ENCODE data around the gene SPEM2. TPM values are rescaled to one million over a fixed set of nuclear protein-coding genes. Genes with fewer than 3 reads are reported as not detected.

Gene SPEM2
- total RNA-seq, 1 experiment from 2014 or later, result not detected

GRCh38 chr17:7408863-7409262, 16.6 kb upstream of the SPEM2 start:
- no peaks in the 10 kb centered on the region for H3K9me2 ChIP-seq (replicated peaks; ENCODE audit: low read length)
- no peaks in the 10 kb centered on the region for H3F3A ChIP-seq (ENCODE audit: low read length, unreplicated experiment)
- TF ChIP-seq EZH2 (IDR thresholded peaks at IDR 0.05; ENCODE audit: low read length, unreplicated experiment) (no peak), EZH2phosphoT487 (IDR thresholded peaks at IDR 0.05; ENCODE audit: borderline replicate concordance, low read length) (no peak)
- POLR2A ChIA-PET (ENCODE audit: unreplicated experiment), result no interaction called here
- CTCF ChIA-PET, result no interaction called here
- no peaks in the 10 kb centered on the region for H3K36me3 ChIP-seq (ENCODE audit: low read depth, low read length)
- H3K79me2 ChIP-seq (ENCODE audit: low read length), result no peaks in the 10 kb centered on the region
- H3K27ac ChIP-seq (ENCODE audit: low read length), result no peak overlapping the region
- no peak overlapping the region for H3K9ac ChIP-seq (ENCODE audit: low read length)
- H2AFZ ChIP-seq (ENCODE audit: low read length), result no peak overlapping the region
- no peaks in the 10 kb centered on the region for H3K27me3 ChIP-seq (ENCODE audit: low read length)
- H3K4me3 ChIP-seq (ENCODE audit: low read length), result no peak overlapping the region
- intact Hi-C loops (cut with micrococcal nuclease), result no loop called here
- no peak overlapping the region for H3K4me2 ChIP-seq (ENCODE audit: low read length)
- no peaks in the 10 kb centered on the region for H4K20me1 ChIP-seq (ENCODE audit: low read length)
- DNase-seq (no peak), ATAC-seq (no peak)
- no TSS peak for BruUV-seq (replicated peaks)
- H3K4me1 ChIP-seq (ENCODE audit: insufficient read depth, low read length), result peaks cover 4% of the 10 kb centered on the region; the same call in 1 of the 2 replicates
- no peaks in the 10 kb centered on the region for H3K9me3 ChIP-seq (ENCODE audit: low read length)

- Histone ChIP-seq H3K9me2 (replicated peaks; ENCODE audit: low read length) (no peaks in the 10 kb centered on the region), H3K36me3 (ENCODE audit: low read depth, low read length) (no peaks in the 10 kb centered on the region), H3K27me3 (ENCODE audit: low read length) (no peaks in the 10 kb centered on the region), H3K4me3 (ENCODE audit: low read length) (no peak overlapping the region), H3K27ac (ENCODE audit: low read length) (no peak overlapping the region), H2AFZ (ENCODE audit: low read length) (no peak overlapping the region), H3K4me2 (ENCODE audit: low read length) (no peak overlapping the region), H3K4me1 (ENCODE audit: insufficient read depth, low read length) (peaks cover 4% of the 10 kb centered on the region; the same call in 1 of the 2 replicates), H3K9ac (ENCODE audit: low read length) (no peak overlapping the region), H3K79me2 (ENCODE audit: low read length) (no peaks in the 10 kb centered on the region), H3F3A (ENCODE audit: low read length, unreplicated experiment) (no peaks in the 10 kb centered on the region), H3K9me3 (ENCODE audit: low read length) (no peaks in the 10 kb centered on the region), H4K20me1 (ENCODE audit: low read length) (no peaks in the 10 kb centered on the region)
- no peak for DNase-seq
- ChIA-PET CTCF (no interaction called here), POLR2A (ENCODE audit: unreplicated experiment) (no interaction called here)
- no peak for ATAC-seq
- intact Hi-C loops (cut with micrococcal nuclease), result no loop called here
- BruUV-seq (replicated peaks), result no TSS peak
- TF ChIP-seq CTCF (conservative IDR thresholded peaks at IDR 0.05; ENCODE audit: low read depth, low read length) (no peak), EZH2 (IDR thresholded peaks at IDR 0.05; ENCODE audit: low read length, unreplicated experiment) (no peak), EZH2phosphoT487 (IDR thresholded peaks at IDR 0.05; ENCODE audit: borderline replicate concordance, low read length) (no peak)
Observed at GRCh38 chr17:7409716-7410115, 15.7 kb upstream of the SPEM2 start.

GRCh38 chr17:7410634-7411426, 14.6 kb upstream of the SPEM2 start:
- intact Hi-C loops (cut with micrococcal nuclease), result no loop called here
- TF ChIP-seq EZH2phosphoT487 (IDR thresholded peaks at IDR 0.05; ENCODE audit: borderline replicate concordance, low read length) (no peak), CTCF (conservative IDR thresholded peaks at IDR 0.05; ENCODE audit: low read depth, low read length) (no peak), EZH2 (IDR thresholded peaks at IDR 0.05; ENCODE audit: low read length, unreplicated experiment) (no peak)
- no peaks in the 10 kb centered on the region for H3K9me3 ChIP-seq (ENCODE audit: low read length)
- H3K27ac ChIP-seq (ENCODE audit: low read length), result no peak overlapping the region
- BruUV-seq (replicated peaks), result no TSS peak
- H3K79me2 ChIP-seq (ENCODE audit: low read length), result no peaks in the 10 kb centered on the region
- no peaks in the 10 kb centered on the region for H3F3A ChIP-seq (ENCODE audit: low read length, unreplicated experiment)
- H3K9me2 ChIP-seq (replicated peaks; ENCODE audit: low read length), result no peaks in the 10 kb centered on the region
- peaks cover 1% of the 10 kb centered on the region; the same call in 1 of the 2 replicates for H3K4me1 ChIP-seq (ENCODE audit: insufficient read depth, low read length)
- H2AFZ ChIP-seq (ENCODE audit: low read length), result no peak overlapping the region
- ChIA-PET POLR2A (ENCODE audit: unreplicated experiment) (no interaction called here), CTCF (no interaction called here)
- no peak overlapping the region for H3K9ac ChIP-seq (ENCODE audit: low read length)
- H4K20me1 ChIP-seq (ENCODE audit: low read length), result no peaks in the 10 kb centered on the region
- DNase-seq, result no peak
- ATAC-seq, result no peak
- H3K4me2 ChIP-seq (ENCODE audit: low read length), result no peak overlapping the region
- no peaks in the 10 kb centered on the region for H3K27me3 ChIP-seq (ENCODE audit: low read length)
- H3K36me3 ChIP-seq (ENCODE audit: low read depth, low read length), result no peaks in the 10 kb centered on the region
- H3K4me3 ChIP-seq (ENCODE audit: low read length), result no peak overlapping the region
